Thoracic aorta (tissue), 2 donors: ENCODE measurements around the gene ZBTB40. TPM values are rescaled to one million over a fixed set of nuclear protein-coding genes. Genes with fewer than 3 reads are reported as not detected.

ENCODE experiments used
- ATAC-seq: fragments of 150-250 bp; one replicate; pipeline ENCODE4 v1.8.0; 2017; ENCODE audit warnings: low read depth; ENCODE audit not compliant: insufficient number of reproducible peaks, low FRiP score
- DNase-seq: peaks from one replicate; pipeline ENCODE4 v3.0.0-alpha.2; 2020; ENCODE audit warnings: low spot score
- H3K27ac ChIP-seq, 2 donors: fragments of 200-600 bp; sonication (generic); 1 replicate in 1 of 2; 2 replicates in 1 of 2; pipeline ENCODE4 v1.5.1; 2016; ENCODE audit warnings: mild to moderate bottlenecking in 2 of 2, moderate library complexity in 2 of 2
- H3K27me3 ChIP-seq: fragments of 200-600 bp; sonication (generic); replicated peaks from 2 replicates; pipeline ENCODE4 v1.6.0; 2016; ENCODE audit warnings: mild to moderate bottlenecking; ENCODE audit not compliant: insufficient read depth
- H3K36me3 ChIP-seq: fragments of 200-600 bp; sonication (generic); one replicate; pipeline ENCODE4 v1.5.1; 2016
- H3K4me1 ChIP-seq, 2 donors: fragments of 200-600 bp; sonication (generic); 1 replicate in 1 of 2; 2 replicates in 1 of 2; pipeline versions ENCODE4 v1.5.1 to v1.6.0; 2016; ENCODE audit warnings: low read depth in 2 of 2, mild to moderate bottlenecking in 1 of 2; ENCODE audit not compliant: control insufficient read depth in 1 of 2
- H3K4me3 ChIP-seq: fragments of 200-600 bp; sonication (generic); 2 replicates; pipeline ENCODE4 v1.5.1; 2016; ENCODE audit warnings: mild to moderate bottlenecking
- H3K9me3 ChIP-seq: fragments of 200-600 bp; sonication (generic); 2 replicates; pipeline ENCODE4 v1.5.1; 2016
- CTCF ChIP-seq: fragments of 200-600 bp; sonication (generic); IDR thresholded peaks from one replicate; pipeline ENCODE4 v1.5.1; 2019; ENCODE audit warnings: antibody characterized with exemption
- total RNA-seq, 2 donors: library from RNA; depleted of rRNA; stranded (reverse); fragments of >200 nt; gene quantifications; one replicate each; pipeline versions ENCODE4 v1.1.0 to v1.2.3, GENCODE V29; 2016

ZBTB40 gene
- total RNA-seq, 2 donors from 2014 or later = 30.4 to 36.4 TPM

- no peak for DNase-seq
Measured at GRCh38 chr1:22410401-22410800, 41.2 kb upstream of the ZBTB40 start.

GRCh38 chr1:22410928-22411495 lies 40.6 kb upstream of the ZBTB40 start:
- TF ChIP-seq CTCF = no peak
- Histone ChIP-seq H3K27ac (no peak overlapping the region), H3K4me1 (no peaks in the 10 kb centered on the region), H3K4me3 (no peak overlapping the region), H3K36me3 (no peaks in the 10 kb centered on the region), H3K27me3 (no peaks in the 10 kb centered on the region), H3K9me3 (no peaks in the 10 kb centered on the region)
- ATAC-seq (no peak), DNase-seq (no peak)

More at GRCh38 chr1:22410401-22410800, 41.2 kb upstream of the ZBTB40 start:
- Histone ChIP-seq H3K4me3 (no peak overlapping the region), H3K9me3 (no peaks in the 10 kb centered on the region), H3K27ac (no peak overlapping the region), H3K27me3 (no peaks in the 10 kb centered on the region), H3K4me1 (no peaks in the 10 kb centered on the region), H3K36me3 (no peaks in the 10 kb centered on the region)
- no peak for TF ChIP-seq CTCF
- ATAC-seq = no peak

GRCh38 chr1:22411589-22411988 lies 40.1 kb upstream of the ZBTB40 start:
- no peaks in the 10 kb centered on the region for H3K27me3 ChIP-seq
- TF ChIP-seq CTCF = no peak
- no peaks in the 10 kb centered on the region for H3K36me3 ChIP-seq
- no peaks in the 10 kb centered on the region for H3K4me1 ChIP-seq
- H3K4me3 ChIP-seq = no peak overlapping the region
- no peaks in the 10 kb centered on the region for H3K9me3 ChIP-seq
- DNase-seq = no peak
- no peak for ATAC-seq
- no peak overlapping the region for H3K27ac ChIP-seq

GRCh38 chr1:22412932-22413727 lies 38.5 kb upstream of the ZBTB40 start:
- TF ChIP-seq CTCF = no peak
- DNase-seq (no peak), ATAC-seq (no peak)

GRCh38 chr1:22413799-22414198 lies 37.9 kb upstream of the ZBTB40 start:
- H3K4me3 ChIP-seq = no peak overlapping the region
- no peak overlapping the region for H3K27ac ChIP-seq
- no peak for TF ChIP-seq CTCF
- H3K27me3 ChIP-seq = no peaks in the 10 kb centered on the region
- ATAC-seq (no peak), DNase-seq (no peak)
- H3K36me3 ChIP-seq = no peaks in the 10 kb centered on the region
- no peaks in the 10 kb centered on the region for H3K4me1 ChIP-seq
- H3K9me3 ChIP-seq = no peaks in the 10 kb centered on the region

More at GRCh38 chr1:22412932-22413727, 38.5 kb upstream of the ZBTB40 start:
- no peak overlapping the region for H3K27ac ChIP-seq
- no peaks in the 10 kb centered on the region for H3K36me3 ChIP-seq
- H3K27me3 ChIP-seq = no peaks in the 10 kb centered on the region
- no peaks in the 10 kb centered on the region for H3K4me1 ChIP-seq
- no peak overlapping the region for H3K4me3 ChIP-seq
- H3K9me3 ChIP-seq = no peaks in the 10 kb centered on the region
